Cortex of kidney (tissue), 1 donor: ENCODE results near the gene UBXN1.

Experiments
- DNase-seq: peaks from one replicate; lab custom pipeline; 2025; lab: John Stamatoyannopoulos, UW

The UBXN1 gene

GRCh38 chr11:62645946-62646824 lies 32.7 kb downstream of the UBXN1 start, which contains the start of gene GANAB:
Gene GANAB, minus strand, starts transcription at chr11:62646613. Its CDS starts 14 bp downstream, at chr11:62646599.
- no peak for DNase-seq

GRCh38 chr11:62645671-62645945 lies 33.3 kb downstream of the UBXN1 start:
- DNase-seq: no peak

- DNase-seq: no peak
Measured at GRCh38 chr11:62644220-62644619, 34.7 kb downstream of the UBXN1 start.

GRCh38 chr11:62632492-62632891 lies 46.4 kb downstream of the UBXN1 start:
- no peak for DNase-seq

GRCh38 chr11:62627713-62628112 lies 51.2 kb downstream of the UBXN1 start:
- no peak for DNase-seq
